Measurements from ENCODE around the gene SLC11A2.

GRCh38 chr12:50955697-50956096 is 70.5 kb downstream of the SLC11A2 start:
- TF ChIP-seq CTCF (IDR thresholded peaks at IDR 0.05) (no peak), POLR2AphosphoS5 (IDR thresholded peaks at IDR 0.05) (no peak), EP300 (IDR thresholded peaks at IDR 0.05) (no peak), POLR2A (IDR thresholded peaks at IDR 0.05) (no peak)
